Urinary bladder (tissue), 4 donors: ENCODE data around the gene MOXD1. TPM values are rescaled to one million over a fixed set of nuclear protein-coding genes. Genes with fewer than 3 reads are reported as not detected.

Source experiments
- DNase-seq: peaks from one replicate; pipeline ENCODE4 v3.0.0-alpha.2; 2015; ENCODE audit errors: extremely low spot score
- H3K27ac ChIP-seq: one replicate; pipeline ENCODE4 v1.5.1; 2013; ENCODE audit warnings: low read depth, mild to moderate bottlenecking, moderate library complexity
- H3K36me3 ChIP-seq: one replicate; pipeline ENCODE4 v1.6.1; 2013; ENCODE audit warnings: mild to moderate bottlenecking, moderate library complexity; ENCODE audit not compliant: insufficient read depth
- H3K4me1 ChIP-seq: one replicate; pipeline ENCODE4 v1.6.1; 2013; ENCODE audit warnings: mild to moderate bottlenecking, moderate library complexity; ENCODE audit not compliant: insufficient read depth
- H3K4me3 ChIP-seq: one replicate; pipeline ENCODE4 v1.5.1; 2013; ENCODE audit warnings: low read depth, low read length
- WGBS: extraction: QIAGEN DNeasy Blood & Tissue Kit; methylation state at CpG from one replicate; pipeline ENCODE4 v1.1.7; 2013; 5-methylcytosine and 5-hydroxymethylcytosine counted together
- polyA plus RNA-seq: library from polyadenylated mRNA; stranded (reverse); fragments of 200-250 nt; gene quantifications from one replicate; pipeline ENCODE4 v1.2.3, GENCODE V29; 2013
- total RNA-seq: library from RNA; depleted of rRNA; stranded (reverse); fragments of >200 nt; gene quantifications from one replicate; pipeline ENCODE4 v1.2.3, GENCODE V29; 2014
- donor health status: healthy with polysubstance abuse.
- donor health status: healthy.

The MOXD1 gene
- total and polyA plus RNA-seq, 2 donors, result 22.4 to 123 TPM

- H3K27ac ChIP-seq, result no peak overlapping the region
- no peak overlapping the region for H3K4me3 ChIP-seq
- no peaks in the 10 kb centered on the region for H3K36me3 ChIP-seq
- H3K4me1 ChIP-seq, result no peaks in the 10 kb centered on the region
- no peak for DNase-seq
- WGBS, result 92% methylated on average over 16 of the region's 16 CpGs
Observed at GRCh38 chr6:132246632-132247270, 154.5 kb downstream of the MOXD1 start.

GRCh38 chr6:132246120-132246617, 155.1 kb downstream of the MOXD1 start:
- H3K27ac ChIP-seq, result no peak overlapping the region
- no peaks in the 10 kb centered on the region for H3K4me1 ChIP-seq
- no peaks in the 10 kb centered on the region for H3K36me3 ChIP-seq
- 91% methylated on average over 2 of the region's 2 CpGs for WGBS
- no peak for DNase-seq
- H3K4me3 ChIP-seq, result no peak overlapping the region

Other genes with a start within 250 kb of the MOXD1 start
- gene STX7, start 111.6 kb upstream of the MOXD1 start, total RNA-seq, result 41.1 TPM
- 39.7 TPM for gene STX7, start 111.6 kb upstream of the MOXD1 start, polyA plus RNA-seq
- not detected for gene TAAR9, start 136.8 kb upstream of the MOXD1 start, total RNA-seq
- gene TAAR9, start 136.8 kb upstream of the MOXD1 start, polyA plus RNA-seq, result not detected
- gene TAAR8, start 151.2 kb upstream of the MOXD1 start, total RNA-seq, result not detected
- not detected for gene TAAR8, start 151.2 kb upstream of the MOXD1 start, polyA plus RNA-seq
- not detected for gene TAAR6, start 168.8 kb upstream of the MOXD1 start, total RNA-seq
- not detected for gene TAAR6, start 168.8 kb upstream of the MOXD1 start, polyA plus RNA-seq
- gene TAAR5, start 188.3 kb upstream of the MOXD1 start, total RNA-seq, result not detected
- not detected for gene TAAR5, start 188.3 kb upstream of the MOXD1 start, polyA plus RNA-seq
- not detected for gene TAAR2, start 222.8 kb upstream of the MOXD1 start, total RNA-seq
- not detected for gene TAAR2, start 222.8 kb upstream of the MOXD1 start, polyA plus RNA-seq